Measurements from ENCODE around the gene GDAP2.

- no peak for TF ChIP-seq CTCF (conservative IDR thresholded peaks at IDR 0.05; ENCODE audit: low read depth, low read length)
- no peak for TF ChIP-seq EZH2 (IDR thresholded peaks at IDR 0.05; ENCODE audit: borderline replicate concordance, low read depth, low read length, poor library complexity, severe bottlenecking)
Observed at GRCh38 chr1:117817629-117818028, 111.8 kb downstream of the GDAP2 start.
